ENCODE measurements around the gene ADAM10.

ADAM10 gene

GRCh38 chr15:58752716-58753115 lies 3.2 kb upstream of the ADAM10 start:
- DNase-seq: no peak

- peak; percentile 53 for DNase-seq
Measured at GRCh38 chr15:58748852-58749531, 515 bp downstream of the ADAM10 start.

GRCh38 chr15:58748040-58748851 lies 1.3 kb downstream of the ADAM10 start:
- DNase-seq: peak; percentile 74

- no peak for DNase-seq
Measured at GRCh38 chr15:58746174-58746573, 3.3 kb downstream of the ADAM10 start.

GRCh38 chr15:58742819-58743502 lies 6.5 kb downstream of the ADAM10 start:
- no peak for DNase-seq

- no peak for DNase-seq
Measured at GRCh38 chr15:58742022-58742813, 7.3 kb downstream of the ADAM10 start.

- DNase-seq: no peak
Measured at GRCh38 chr15:58741032-58741431, 8.5 kb downstream of the ADAM10 start.

GRCh38 chr15:58740436-58740835 lies 9.1 kb downstream of the ADAM10 start:
- no peak for DNase-seq

GRCh38 chr15:58738046-58738707 lies 11.3 kb downstream of the ADAM10 start:
- DNase-seq: peak; percentile 7

GRCh38 chr15:58737298-58737697 lies 12.2 kb downstream of the ADAM10 start:
- no peak for DNase-seq

- no peak for DNase-seq
Measured at GRCh38 chr15:58736018-58736643, 13.4 kb downstream of the ADAM10 start.

GRCh38 chr15:58734859-58735258 lies 14.6 kb downstream of the ADAM10 start:
- DNase-seq: no peak

GRCh38 chr15:58732625-58733363 lies 16.7 kb downstream of the ADAM10 start:
- no peak for DNase-seq

- no peak for DNase-seq
Measured at GRCh38 chr15:58731756-58732535, 17.6 kb downstream of the ADAM10 start.

- DNase-seq: no peak
Measured at GRCh38 chr15:58726867-58727266, 22.6 kb downstream of the ADAM10 start.

- no peak for DNase-seq
Measured at GRCh38 chr15:58724466-58724865, 25.0 kb downstream of the ADAM10 start.

- DNase-seq: no peak
Measured at GRCh38 chr15:58717357-58717756, 32.1 kb downstream of the ADAM10 start.

GRCh38 chr15:58716027-58716426 lies 33.5 kb downstream of the ADAM10 start:
- DNase-seq: no peak

- DNase-seq: no peak
Measured at GRCh38 chr15:58715266-58715917, 34.1 kb downstream of the ADAM10 start.

- DNase-seq: no peak
Measured at GRCh38 chr15:58710701-58711100, 38.8 kb downstream of the ADAM10 start.
